GM11168 (cell line): ENCODE measurements around the gene JAKMIP2.

Experiments
- in situ Hi-C: fragments of 300-500 bp; cut with MboI; formaldehyde crosslinking; loops from one replicate; pipeline ENCODE4 v1.12.0; 2022; ENCODE audit warnings: low sequenced_read_pairs; ENCODE audit not compliant: unreplicated experiment

JAKMIP2 gene

DNA sequence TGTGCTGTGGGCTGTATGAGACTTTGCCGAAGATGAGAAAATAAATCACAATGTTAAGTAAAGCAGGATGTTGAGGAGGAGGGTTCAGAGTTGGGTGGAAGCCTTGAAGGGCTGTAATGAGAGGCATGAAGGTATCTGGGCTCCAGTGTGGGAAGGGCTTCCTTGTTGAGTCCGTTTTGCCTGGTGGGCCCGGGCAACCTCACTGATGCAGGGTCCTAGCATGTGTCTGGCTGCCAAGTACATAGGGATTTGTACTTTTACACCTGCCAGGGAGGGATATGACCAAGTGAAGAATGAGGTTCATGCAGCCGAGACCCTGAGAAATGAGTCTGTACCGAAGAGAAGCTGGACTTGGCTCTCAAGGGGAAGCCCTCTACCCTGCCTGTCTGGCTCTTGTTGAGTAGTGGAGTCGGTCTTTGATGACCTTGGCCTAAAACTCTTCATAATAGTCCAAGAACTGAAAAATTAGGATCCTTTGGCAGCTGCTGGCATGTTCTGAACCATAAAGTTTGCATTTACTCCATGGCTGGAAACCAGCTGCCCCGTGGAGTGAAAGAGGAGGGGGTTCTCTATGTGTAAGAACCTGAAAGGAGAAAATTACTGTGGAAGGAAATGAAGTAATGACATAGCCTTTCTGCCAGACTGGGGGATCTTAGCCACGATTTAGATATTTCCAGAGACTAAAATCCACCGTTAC lies 213.7 kb downstream of the JAKMIP2 start:
- in situ Hi-C loops = loop anchor here (25.0 kb wide), 1 partner anchor 357 kb away; no protein-coding TSS in a partner anchor

DNA sequence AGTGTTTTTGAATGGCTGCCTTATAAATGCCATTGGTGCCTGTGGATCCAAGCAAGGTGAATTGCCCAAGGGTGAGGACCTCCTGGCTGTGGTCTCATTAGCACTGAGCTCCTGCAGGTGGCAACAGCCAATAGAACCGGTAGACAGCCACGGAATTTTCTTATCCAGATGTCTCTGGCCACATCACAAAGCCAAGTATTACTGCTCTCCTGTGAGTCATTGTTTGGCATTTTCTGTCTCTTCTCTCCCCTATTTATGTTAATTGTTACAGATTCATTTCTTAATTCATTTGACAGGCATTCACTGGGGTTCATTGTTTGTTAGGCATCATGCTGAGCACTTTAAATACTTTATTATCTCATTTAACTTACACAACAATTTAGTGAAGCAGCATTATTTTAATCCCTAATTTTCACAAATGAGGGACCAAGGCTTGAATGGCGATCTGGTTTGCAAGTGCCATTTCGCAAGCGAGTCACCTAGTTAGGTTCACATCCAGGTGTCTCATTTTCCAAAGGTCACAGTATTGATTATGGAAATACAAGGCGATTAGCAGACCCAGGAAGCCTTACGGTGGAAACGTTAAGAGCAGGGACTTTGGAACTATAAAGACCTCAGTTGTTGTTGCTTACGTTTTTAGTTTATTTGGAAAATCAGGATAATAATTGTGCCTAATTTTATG lies 214.5 kb downstream of the JAKMIP2 start:
- in situ Hi-C loops = loop anchor here (25.0 kb wide), 1 partner anchor 356 kb away; no protein-coding TSS in a partner anchor

DNA sequence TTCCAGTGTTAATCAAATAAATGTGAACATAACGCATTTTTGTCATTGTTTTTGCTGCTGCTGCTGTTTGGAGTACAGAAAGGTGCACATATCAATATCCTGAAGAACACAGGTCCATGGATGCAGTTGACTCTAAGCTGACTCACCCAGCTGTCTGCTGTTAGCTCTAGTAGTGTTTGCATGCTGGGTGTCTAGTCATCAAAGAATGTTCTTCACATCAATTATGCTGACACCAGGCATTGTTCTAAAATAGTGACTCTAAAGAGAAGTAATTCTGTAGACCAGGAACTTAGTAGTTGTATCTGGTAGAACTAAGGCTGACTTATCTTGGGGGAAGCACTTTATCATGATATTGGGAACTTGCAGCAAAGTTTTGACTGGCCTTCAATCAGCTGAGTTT lies 217.0 kb downstream of the JAKMIP2 start:
- in situ Hi-C loops = loop anchor here (25.0 kb wide), 1 partner anchor 353 kb away; no protein-coding TSS in a partner anchor

DNA sequence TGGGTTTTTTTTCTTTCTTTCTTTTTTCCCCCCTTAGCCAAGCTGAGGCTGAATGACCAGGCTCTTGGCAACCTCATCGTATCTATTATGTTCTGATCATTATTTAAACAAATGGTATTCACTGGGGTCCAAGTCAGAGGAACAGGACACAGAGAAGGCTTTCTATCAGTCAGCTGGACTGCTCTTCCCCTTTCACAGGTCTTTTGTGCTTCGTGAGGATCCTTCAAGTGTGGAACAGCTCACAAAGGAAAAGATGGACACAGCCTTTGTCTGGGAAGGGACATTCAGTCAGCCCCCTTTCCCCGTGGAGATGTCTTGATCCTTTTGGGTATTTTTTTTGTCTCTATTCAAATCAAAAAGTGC lies 218.4 kb downstream of the JAKMIP2 start:
- in situ Hi-C loops = loop anchor here (25.0 kb wide), 1 partner anchor 352 kb away; no protein-coding TSS in a partner anchor

DNA sequence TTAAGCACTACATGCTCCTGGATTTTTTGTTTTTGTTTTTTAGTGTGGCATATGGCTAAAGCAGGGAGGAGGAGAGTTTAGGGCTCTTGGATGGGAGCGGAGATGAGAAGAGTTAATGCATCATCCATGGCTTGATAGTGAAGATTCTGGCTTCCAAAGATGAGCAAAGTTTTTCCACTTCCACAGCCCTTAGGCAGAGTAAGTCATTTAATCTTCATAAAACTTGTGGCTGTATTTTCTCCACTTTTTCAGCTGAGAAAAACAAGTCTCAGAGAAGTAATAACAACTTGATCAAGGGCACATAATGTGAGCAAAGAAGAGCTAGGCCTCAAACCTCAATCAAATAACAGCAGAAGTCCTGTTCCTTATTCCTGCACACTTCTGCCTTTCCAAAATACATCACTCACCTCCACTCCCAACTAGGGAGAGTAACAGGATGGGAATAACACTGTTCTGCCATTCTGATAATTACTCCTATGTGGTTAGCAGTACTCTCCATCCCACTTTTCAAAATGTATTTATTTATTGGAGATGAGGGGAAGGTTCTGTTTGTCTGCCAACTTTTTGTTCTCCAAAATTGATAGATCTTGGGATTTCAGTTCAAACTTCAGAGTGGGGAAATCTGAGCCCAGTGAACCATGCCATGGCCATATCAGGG lies 218.9 kb downstream of the JAKMIP2 start:
- in situ Hi-C loops = loop anchor here (25.0 kb wide), 1 partner anchor 351 kb away; no protein-coding TSS in a partner anchor

DNA sequence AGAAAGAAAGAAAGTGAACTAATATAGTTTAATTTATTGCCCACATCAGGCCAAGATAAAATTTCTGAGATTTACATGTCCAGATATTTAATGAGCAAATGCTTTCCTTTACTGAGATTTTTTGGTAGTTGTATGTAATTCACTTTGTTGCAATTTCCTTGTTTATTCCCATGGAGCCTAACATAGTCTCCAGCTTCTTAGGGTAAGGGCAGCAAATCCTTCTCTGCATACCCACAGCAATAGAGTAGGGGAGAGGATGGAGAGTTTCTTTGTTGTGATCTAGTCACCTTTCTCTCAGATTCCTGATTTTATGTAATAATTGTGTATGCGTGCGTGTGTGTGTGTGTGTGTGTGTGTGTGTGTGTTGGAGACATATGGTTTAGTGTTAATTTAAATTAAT lies 221.1 kb downstream of the JAKMIP2 start:
- in situ Hi-C loops = loop anchor here (25.0 kb wide), 1 partner anchor 349 kb away; no protein-coding TSS in a partner anchor

DNA sequence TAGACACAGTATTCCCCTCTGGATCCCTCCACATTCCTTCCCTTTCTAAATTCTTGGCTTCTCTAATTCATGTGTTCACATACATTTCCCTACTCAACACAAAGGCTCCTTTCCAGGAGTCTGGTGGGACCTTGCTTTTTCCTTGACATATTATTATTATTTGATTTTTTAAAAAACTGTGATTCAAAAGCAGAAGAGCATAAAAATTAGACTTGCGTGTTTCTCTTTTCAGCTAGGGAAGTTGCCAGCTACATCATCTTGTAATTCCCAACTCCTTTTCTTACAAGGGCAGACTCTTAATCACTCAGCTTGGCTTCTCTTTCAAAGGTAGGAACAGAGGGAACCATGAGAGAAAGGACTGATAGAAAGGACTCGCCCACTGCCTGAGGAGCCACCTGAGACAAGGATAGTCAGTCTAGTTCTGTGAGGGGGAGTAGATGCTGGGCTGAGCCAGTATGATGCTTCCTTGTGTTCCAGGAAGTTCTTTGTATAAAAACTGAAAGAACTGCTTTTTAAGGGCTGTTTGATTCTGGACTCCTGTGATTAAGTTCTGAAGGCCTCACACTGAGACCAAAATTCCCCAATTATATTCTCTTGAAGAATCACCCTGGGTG lies 221.7 kb downstream of the JAKMIP2 start:
- in situ Hi-C loops = loop anchor here (25.0 kb wide), 1 partner anchor 349 kb away; no protein-coding TSS in a partner anchor

DNA sequence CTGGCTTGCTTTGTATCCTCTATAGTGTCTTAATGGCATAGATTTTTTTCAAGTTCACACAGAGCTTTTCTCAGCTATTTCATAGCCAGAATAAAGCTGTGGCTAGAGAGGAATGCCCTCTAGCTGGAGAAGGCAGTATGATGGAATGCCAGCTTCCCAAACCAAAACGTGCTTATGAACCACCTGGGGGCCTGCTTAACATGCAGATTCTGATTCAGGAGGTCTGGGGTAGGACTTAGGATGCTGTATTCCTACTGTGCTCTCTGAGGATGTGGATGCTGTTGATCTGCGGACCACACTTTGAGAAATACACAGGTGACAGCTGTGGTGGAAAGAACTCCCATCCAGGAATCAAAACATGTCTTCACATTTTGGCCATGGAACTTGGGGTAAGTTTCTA lies 222.8 kb downstream of the JAKMIP2 start:
- in situ Hi-C loops = loop anchor here (25.0 kb wide), 1 partner anchor 347 kb away; no protein-coding TSS in a partner anchor

DNA sequence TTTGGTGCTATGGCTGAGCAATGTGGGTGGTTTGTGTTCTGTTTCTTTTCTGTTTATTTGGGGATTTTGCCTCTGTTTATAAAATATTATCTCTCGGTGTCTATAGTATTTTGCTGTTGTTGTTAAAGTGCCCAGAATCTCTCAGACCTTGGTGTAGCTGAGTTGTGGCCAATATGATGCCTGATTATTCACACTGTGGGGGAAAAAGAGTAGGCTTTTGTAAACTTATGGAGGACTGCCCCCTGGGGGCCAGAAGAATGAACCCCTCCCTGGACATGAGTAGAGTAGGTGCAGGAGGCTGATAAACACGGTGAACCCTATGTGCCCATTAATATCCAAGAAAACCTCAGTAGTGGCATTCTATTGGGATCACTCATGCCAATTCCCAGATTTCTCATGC lies 223.7 kb downstream of the JAKMIP2 start:
- in situ Hi-C loops = loop anchor here (25.0 kb wide), 1 partner anchor 347 kb away; no protein-coding TSS in a partner anchor

DNA sequence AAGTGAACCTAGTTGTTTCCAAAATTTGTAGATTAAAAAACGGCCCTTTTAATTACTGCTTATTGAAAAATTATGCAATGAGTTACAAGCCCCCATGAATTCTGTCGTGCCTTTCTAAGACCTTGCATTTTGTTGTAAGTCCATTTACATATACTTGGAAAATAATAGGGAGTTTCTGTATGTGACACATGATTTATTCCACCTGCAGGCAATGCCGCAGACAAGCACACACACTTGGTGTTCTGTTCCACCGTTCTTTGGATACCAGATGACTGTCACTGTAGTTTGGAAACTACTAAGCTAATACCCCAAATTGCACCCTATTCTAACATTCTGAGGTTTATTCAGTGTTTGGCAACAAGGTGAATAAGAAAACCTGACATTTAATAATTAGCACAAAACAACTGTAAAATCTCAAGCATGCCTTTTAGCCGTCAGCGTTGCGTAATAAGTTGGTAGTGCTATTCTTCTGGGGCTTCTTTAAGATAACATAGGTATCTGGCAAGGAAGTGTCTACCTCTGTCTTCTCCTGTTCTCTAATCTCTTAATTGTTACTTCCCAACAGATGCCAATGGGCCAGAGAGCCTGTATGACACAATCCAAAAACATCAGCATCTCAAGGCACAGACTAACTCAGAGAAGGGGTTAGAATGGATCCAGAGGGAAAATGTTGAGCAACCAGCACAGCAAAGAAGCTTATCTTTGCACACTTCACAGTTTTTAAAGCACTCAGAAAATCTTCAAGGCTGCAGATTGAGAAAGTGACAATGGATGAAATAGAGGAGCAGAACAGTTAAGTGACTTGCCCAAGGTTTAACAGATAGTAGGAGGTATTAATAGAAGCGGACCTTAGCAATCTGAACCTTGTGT lies 224.4 kb downstream of the JAKMIP2 start:
- in situ Hi-C loops = loop anchor here (25.0 kb wide), 1 partner anchor 346 kb away; no protein-coding TSS in a partner anchor

DNA sequence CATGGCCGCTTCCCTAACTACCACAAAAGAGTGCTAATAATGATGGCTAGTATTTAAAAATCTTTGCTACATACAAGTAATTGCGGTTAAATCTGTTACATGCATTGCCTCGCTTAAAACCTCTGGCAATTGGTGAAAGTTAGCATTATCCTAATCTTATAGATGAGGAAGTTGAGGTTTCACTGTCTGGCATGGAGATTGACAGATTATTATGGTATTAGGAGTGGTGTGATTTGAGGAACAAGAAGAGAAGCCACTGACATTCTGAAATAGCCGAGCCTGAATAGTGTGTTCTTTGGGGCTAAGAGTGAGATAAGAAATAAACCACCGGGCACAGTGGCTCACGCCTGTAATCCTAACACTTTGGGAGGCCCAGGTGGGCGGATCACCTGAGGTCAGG lies 227.4 kb downstream of the JAKMIP2 start:
- in situ Hi-C loops = loop anchor here (25.0 kb wide), 1 partner anchor 343 kb away; no protein-coding TSS in a partner anchor

DNA sequence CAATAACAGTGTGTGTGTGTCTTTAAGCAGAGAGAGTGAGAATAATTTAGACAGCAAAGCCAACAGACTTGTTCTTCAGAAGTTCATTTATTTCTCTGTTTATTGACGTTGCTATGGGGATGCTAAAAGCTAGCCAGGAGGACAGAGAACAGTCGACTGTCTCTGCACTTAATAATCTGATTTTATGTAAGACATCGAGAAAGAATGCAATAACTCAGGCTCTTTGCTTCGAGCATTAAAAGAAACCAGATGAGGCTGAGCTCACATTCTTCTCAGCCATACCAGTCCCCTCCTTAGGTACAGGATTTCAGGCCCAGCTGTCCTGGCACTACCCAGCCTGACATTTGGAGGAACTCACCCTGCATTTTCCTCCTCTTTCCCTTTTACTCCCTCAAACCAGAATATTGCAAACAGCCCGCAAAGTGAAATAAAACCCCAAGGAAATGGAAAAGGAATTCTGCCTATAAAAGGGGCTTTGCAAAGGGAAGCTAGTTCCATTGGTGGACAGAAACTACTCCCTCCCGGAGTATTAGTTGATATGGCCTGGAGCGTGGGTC lies 228.2 kb downstream of the JAKMIP2 start:
- in situ Hi-C loops = loop anchor here (25.0 kb wide), 1 partner anchor 342 kb away; no protein-coding TSS in a partner anchor

DNA sequence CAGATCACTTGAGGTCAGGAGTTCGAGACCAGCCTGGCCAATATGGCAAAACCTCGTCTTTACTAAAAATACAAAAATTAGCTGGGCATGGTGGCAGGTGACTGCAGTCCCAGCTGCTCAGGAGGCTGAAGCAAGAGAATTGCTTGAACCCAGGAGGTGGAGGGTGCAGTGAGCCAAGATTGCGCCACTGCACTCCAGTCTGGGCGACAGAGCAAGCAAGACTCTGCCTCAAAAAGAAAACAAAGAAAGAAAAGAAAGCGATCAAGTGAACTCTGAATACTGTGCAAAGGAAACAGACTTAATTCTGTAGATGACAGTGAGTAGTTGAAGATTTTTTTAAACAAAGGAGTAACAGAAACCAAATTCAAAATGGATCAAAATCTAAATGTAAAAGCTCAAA lies 228.7 kb downstream of the JAKMIP2 start:
- in situ Hi-C loops = loop anchor here (25.0 kb wide), 1 partner anchor 342 kb away; no protein-coding TSS in a partner anchor

DNA sequence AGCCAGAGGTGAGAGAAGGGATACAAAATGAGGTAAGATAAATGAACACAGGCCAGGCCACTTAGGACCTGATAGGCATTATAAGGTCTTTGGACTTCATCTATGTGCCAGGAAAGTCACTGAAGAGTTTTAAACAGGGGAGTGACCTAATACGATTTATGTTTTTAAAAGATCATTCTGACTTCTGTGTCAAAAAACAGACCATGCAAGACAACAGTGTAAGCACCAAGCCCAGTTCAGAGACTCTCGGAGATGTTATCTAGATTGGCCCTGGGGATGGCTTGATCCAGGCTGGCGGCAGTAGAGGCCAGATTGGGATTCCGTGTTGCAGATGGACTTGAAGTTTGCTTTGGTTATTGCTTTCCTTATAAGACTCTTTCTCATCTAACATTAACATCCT lies 229.6 kb downstream of the JAKMIP2 start:
- in situ Hi-C loops = loop anchor here (25.0 kb wide), 1 partner anchor 341 kb away; no protein-coding TSS in a partner anchor

DNA sequence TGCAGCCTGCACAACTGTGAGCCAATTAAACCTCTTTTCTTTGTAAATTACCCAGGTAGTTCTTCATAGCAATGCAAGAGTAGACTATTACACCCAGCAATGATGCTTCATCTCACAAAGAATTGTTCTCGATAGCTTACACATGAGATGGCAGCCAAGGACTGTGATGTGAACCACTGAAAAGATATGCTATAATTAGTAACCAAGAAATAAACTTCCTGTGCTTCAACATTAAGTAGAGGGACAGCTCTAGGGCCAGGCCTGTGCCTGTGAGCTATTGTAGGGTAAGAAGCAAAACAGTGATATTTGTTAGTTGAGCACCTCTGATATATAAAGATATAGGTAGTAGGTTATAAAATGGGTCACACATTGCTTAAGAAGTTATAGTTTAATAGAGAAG lies 230.9 kb downstream of the JAKMIP2 start:
- in situ Hi-C loops = loop anchor here (25.0 kb wide), 1 partner anchor 339 kb away; no protein-coding TSS in a partner anchor

DNA sequence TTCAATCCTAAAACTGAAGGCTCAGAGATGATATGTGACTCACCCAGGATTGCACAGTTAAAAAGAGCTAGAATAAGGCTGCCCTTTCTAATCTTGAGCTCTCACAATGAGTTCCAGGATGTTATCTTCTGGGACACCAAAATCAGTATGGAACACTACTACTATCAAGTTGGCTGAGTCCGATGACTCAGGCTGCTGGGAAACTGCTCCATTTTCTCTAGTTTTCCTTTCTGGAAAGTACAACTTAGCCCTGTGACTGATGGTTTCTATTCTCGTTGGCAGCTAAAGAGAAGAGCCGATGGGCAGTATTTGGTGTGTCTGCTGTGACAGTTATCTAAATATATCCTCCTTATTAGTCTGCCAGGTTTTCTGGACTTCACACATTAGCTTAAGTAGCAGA lies 234.8 kb downstream of the JAKMIP2 start:
- in situ Hi-C loops = no loop called here

DNA sequence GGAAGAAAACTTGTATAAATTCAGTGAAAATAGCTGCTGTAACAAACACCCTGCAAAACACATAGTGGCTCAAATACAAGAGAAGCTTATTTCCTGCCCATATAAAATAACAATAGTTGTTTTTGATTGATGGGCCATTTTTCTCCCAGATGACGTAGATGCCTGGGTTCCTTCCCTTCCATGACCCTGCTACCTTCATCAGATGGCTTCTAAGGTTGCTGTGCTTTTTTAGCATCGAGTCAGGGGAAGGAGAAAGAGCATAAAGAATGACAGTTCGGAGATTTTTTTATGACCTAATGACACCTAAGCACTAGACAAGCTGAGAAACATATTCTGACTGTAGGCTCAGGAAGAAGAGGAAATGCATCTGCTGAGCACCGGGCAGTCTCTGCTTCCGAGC lies 238.0 kb downstream of the JAKMIP2 start:
- in situ Hi-C loops = no loop called here

DNA sequence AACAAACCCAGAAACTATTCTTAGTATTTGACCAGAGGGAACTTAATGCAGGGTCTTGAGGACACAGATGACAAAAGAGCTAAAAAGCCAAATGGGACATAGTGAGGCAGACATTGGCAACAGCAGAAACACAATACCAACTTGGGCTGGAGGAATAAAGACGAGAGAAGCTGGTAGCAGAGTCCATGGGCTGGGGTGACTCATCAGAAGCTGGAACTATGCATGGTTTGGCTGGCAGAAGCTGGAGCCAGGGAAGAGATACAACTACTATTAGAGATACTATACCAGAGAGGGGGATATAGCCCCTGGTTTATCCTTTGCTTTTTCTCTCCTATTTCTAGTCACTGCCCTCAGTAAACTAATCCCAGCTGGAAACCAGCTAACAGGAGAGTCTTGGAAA lies 243.5 kb downstream of the JAKMIP2 start:
- in situ Hi-C loops = no loop called here

DNA sequence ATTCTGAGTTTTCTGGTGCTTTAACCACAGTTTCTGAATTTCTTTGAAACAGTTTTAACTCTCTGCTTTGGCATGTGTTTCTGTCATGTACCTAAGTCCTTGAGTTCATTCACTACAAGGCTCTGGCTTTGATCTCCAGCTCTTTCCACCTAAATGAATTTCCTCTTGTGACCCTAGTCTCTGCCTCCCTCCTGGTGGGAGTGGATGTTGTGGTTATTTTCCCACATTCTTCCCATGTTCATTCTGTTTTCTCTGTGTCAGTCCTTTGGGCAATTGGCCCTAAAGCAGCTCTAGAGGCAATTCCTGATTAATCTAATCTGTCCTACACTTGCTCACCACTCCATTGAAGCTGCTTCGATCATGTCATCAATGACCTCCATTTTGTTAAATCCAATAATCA lies 244.3 kb downstream of the JAKMIP2 start:
- in situ Hi-C loops = no loop called here
